HG02885 (cell line): ENCODE data around the gene CDON.

Experiments used
- ATAC-seq: cut with Tn5 transposase; IDR thresholded peaks from one replicate; pipeline ENCODE4 v1.9.1; 2021; ENCODE audit warnings: mild to moderate bottlenecking; ENCODE audit not compliant: unreplicated experiment, poor library complexity

The CDON gene

DNA sequence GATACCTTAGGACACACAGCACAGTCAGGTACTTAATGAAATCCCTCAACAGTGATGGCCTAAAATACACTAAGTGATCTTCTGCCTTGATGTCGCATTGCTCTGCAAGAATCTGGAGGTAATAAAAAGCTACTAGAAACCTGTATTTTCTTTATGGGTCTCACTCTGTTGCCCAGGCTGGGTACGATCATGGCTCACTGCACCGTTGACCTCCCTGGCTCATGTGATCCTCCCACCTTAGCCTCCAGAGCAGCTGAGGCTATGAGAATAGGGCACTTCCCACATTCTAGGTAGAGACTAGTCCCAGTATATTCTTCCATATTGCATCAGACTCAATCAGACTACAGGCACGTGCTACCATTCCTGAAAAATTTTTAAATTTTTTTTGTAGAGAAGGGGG, 95.2 kb downstream of the CDON start:
- ATAC-seq = no peak

DNA sequence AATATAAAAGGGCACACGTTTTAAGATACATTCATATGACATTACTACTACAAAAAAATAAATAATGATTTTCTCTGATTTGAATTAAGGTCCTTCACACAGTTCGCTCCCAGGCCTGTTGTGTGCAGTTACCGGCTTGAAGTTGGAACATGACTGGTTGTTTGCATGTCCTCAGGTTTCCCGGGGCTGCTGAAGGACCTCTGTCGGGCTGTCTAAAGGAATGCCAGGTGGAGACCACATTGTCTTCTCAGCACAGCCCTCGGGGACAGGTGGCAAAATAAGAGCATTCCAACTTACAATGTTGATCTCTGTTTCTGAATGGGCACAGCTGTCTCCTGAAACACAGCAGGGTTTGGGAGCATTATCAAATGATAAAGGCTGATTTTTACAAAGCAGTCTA, 101.9 kb downstream of the CDON start:
- ATAC-seq = no peak

DNA sequence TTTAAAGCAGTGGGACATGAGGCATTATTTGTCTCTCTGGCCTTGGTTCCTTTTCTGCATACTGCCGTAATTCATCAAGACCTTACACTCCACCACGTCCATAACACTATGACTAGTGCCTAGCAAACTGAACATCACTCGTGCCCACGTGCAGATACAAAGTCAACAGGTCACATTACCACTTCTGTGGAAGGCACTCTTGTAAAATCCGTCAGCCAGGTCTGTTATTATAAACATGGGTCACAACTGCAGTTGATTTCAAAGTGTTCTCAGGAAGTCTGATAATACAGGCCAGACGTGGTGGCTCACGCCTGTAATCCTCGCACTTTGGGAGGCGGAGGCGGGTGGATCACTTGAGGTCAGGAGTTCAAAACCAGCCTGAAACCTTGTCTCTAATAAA, 102.7 kb downstream of the CDON start:
- no peak for ATAC-seq

DNA sequence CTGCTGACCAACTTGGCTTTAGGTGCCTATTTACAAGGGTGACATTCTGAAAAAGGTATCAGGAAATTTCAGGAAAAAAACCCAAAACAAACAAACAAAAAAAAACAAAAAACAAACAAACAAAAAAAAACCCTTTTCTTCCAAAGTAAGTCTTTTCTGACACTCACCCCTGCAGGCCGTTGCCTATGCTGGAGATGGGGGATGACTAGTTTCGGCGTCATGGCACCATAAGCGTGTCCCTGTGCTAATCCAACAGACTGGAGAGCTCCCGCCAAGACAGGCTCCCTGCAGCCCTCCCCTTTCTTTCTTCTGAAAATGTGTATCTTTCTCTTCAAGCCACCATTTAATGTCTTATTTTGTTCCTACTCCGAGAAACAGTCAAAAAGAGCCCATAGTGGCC, 103.2 kb downstream of the CDON start:
- no peak for ATAC-seq

DNA sequence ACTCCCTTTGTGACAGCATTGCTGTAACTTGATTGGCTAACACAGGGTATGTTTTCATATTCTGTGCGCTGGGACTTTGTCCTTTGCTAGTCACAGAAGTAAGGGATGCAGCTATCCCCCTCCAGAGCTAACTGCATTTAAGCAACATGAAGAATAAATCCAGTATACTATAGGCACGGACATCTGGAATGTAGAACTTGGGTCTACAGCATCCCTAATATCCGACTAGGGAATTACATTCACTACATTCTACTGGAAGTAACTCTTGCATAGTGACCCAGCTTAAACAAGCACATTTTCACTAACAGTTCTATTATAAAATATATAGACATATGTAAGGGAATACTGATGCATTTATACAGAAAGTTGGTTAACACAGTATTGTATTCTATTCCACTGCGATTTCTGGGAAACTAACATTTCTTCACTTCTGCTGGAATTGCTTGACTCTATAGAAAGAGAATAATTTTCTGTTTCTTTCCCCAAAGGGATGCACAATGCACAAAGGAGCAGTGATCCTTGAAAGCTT, 103.7 kb downstream of the CDON start:
- no peak for ATAC-seq

DNA sequence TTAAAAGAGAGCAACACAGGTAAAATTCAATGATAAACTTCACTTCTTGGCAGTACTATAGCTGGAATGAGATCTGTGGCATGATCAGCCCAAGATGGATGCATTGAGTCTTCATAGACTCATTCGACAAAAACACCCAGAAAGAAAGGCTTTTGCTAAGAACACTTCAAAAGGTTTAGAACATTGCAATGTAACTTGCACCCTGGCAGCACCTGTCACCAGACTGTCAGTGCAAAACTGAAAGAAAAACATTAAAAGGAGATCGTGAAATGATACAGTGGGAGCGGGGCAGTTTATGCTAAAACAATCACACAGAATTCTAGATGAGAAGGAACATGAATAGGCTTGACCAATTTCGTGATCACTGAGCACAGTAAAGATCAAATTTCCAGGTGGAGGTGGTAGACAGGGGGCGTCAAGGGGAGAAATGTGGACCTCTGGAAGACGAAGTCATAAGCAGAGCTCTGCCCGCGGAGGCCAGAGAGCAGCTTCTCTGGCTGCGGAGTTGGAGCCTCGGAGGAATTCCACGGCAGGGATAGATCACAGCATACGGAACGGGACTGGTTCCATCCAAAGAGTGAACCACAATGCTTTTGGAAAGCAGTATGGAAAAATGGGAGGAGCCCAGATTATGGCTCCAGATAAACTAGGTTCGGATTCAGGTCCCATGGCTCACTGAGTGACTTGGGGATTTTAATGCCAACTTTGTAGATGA, 104.9 kb downstream of the CDON start:
- ATAC-seq = no peak

DNA sequence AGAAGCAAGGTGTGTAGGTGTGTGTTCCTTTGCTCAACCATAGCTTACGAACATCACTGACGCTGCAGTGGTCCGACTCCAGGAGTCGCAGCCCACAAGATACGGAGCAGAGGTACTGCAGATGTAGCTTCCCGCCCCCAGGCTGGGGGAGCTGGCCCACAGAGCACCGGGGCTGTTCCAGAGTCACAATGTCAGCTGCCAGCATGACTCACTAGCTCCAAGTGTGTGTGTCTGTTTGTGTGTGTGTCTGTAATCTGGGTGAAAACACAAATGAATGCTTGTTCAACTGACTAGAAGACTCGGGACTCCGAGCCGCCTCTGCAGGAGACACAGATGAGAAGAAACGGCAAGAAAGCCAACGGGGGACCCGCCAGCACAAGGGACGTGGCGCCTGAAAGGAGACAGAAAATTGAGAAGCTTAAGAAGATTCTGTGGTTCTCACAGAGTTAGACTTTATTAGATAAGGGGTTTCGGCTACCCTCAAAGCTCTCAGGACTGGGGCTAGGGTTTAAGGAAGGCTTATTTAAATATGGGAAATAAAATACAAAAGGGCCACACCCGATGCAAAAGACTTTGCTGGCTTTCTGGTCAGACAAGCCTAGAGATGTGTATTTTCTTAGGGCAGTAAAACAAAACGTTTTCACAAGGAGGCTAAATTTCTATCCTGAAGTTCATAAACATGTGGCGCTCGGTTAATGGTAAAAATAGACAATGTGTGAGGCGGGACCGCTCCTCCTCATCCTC, 106.1 kb downstream of the CDON start:
- no peak for ATAC-seq

DNA sequence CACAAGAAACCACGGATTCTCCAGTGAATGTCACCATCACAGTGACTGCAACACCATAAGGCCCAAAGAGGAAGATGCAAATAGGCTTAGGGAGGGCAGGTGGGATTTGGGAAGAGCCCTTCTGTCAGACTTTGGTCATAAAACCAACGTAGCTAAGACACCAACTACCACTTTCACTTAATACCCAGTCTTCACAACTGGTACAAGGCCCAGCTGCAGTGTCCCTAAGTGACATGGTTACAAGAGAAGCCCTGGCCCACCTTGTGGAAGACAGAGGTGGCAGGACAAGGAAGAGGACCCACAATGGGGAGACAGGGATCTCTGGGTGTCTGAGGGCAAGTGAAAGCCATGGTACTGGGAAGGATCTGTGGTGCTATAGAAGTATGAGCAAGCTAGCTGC, 106.8 kb downstream of the CDON start:
- ATAC-seq = no peak

DNA sequence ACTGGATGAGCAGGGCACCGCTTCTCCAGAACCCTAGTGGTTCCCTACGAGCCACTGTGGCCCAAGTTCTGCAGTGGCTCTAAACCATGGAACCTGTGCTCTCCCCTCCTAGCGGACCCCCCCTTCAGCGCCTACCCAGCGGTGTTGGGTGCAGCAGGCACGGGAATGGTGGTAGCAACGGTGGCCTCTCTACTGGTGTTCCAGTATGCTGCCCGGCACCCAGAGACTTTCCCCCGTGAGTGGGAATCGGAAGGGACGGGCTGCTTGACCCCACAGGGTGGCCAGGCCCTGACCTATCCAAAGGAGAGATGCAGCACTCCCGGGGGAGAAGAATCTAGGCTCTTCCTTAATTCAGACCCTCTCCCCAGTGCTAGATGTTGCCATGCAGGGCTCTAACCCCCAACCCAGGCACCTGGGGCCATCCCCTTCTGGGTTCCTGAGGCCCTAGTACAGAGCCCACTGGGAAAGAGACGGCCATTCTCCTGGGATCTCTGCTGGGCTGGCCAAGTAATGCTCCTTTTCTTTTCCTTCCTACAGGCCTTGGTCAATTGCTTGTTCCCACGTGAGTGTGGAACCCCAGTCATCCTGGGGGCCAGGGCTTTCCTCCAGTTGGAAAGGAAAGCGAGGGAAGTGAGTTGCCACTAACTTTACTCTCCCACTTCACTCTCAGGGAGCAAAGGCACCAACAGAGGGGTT, 107.6 kb downstream of the CDON start:
- no peak for ATAC-seq

DNA sequence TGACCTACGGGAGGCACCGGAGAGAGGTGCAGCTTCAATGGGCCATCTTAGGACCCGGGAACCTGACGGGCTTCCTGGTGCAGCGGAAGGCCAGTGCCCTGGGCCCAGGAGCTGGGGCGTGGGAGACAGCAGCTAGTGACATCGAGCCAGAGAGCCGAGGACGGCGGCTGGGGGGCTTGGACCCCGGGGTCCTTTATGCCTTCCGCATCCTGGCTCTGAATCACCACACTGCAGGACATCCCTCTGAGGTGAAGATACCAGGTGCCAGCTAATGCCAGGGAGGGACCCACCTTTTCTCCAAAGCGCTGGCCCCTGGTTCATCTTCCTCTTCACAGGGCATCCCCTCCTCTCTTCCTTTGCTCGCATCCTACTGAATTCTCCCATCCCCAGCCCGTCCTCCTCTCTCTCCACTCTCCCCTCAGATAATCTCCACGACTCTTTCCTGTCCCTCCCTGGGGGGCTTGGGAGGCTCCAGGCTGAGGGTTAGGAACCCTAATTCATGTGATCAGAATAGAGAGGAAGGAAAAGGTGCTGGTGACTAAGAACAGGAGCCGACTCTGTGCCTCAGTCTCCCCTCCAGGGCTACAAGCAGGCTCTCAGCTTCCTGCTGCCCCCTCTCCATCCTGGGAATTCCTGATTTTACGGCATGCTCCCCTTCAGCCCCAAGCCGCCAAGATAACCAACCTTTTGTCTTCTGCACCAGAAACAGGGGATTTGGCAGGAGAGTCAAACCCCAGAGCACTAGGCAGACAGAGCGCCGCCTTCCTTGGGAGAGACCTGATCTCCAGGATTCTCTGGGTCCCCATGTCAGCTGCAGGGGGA, 108.3 kb downstream of the CDON start:
- no peak for ATAC-seq

DNA sequence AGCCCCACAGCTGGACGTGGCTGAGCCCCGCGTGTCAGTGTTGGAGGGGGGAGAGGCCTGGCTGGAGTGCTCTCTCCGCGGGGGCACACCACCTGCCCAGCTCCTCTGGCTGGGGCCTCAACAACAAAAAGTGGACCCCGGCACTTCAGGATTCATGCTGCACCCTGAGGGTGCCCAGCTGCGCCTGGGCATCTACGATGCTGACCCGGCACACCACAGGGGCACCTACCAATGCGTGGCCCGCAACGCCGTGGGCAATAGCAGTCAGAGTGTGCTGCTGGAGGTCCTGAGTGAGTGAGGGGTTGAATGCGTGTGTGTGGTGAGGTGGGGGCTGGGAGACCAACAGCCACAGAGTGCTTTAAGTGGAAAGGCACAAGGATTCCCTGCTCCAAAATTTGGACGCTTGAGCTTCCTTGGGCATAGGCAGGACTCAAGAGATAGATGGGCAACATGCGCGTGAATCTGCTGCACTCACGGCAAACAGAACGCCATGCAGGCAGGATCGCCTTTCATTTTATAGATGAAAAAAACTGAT, 109.2 kb downstream of the CDON start:
- no peak for ATAC-seq

DNA sequence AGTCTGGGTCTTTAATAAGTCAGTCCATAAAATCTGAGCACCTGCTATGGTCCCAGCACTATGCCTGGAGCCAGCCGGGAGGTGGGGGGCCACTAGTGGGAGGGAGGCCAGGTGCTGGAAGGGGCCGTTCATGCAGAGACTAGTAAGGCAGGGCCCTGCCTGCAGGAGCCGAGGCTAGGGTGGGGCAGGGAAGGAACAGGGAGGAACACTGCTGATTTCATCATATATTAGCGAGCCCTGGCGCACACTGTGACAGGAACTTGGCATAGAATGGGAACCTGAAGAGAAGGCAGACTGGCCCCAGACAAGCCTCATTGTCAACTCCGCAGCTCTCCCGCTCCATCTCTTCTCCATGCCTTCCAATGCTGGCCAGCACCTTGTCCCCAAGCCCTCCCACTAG, 109.7 kb downstream of the CDON start:
- no peak for ATAC-seq

DNA sequence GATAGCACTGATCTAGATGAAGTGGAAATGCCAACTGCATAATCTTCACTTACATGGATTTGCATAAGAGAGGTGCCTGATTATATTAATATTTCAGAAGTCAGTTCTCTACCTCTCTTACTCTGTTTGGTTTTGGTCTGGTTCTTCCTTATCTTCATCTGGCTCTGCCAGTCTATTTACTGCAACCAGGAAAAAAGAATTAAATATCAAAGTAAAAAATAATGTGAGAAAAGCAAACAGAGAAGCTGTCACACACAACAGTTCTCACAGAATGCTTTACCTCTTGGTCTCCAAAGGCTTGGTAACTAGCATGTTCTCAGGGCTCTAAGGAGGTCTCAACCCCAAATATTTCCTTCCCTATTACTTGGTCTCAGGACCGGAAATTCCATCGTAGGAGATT, 110.1 kb downstream of the CDON start:
- ATAC-seq = no peak

DNA sequence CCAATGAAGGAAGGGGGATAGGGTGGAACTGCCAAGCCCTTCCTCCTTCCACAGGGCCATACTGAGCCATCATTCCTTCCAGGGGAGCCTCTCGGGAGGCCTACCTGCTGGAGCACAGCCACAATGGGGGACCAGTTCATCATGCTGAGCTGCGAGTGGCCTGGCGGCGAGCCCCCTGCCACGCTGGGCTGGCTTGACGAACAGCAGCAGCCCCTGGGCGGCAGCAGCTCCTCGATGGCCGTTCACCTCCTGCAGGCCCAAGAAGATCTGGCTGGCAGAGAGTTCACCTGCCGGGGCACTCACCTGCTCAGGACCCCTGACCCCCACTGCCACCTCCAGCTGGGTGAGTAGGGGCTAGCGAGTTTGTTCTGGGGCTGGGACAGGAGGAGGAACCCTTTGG, 110.9 kb downstream of the CDON start:
- no peak for ATAC-seq

DNA sequence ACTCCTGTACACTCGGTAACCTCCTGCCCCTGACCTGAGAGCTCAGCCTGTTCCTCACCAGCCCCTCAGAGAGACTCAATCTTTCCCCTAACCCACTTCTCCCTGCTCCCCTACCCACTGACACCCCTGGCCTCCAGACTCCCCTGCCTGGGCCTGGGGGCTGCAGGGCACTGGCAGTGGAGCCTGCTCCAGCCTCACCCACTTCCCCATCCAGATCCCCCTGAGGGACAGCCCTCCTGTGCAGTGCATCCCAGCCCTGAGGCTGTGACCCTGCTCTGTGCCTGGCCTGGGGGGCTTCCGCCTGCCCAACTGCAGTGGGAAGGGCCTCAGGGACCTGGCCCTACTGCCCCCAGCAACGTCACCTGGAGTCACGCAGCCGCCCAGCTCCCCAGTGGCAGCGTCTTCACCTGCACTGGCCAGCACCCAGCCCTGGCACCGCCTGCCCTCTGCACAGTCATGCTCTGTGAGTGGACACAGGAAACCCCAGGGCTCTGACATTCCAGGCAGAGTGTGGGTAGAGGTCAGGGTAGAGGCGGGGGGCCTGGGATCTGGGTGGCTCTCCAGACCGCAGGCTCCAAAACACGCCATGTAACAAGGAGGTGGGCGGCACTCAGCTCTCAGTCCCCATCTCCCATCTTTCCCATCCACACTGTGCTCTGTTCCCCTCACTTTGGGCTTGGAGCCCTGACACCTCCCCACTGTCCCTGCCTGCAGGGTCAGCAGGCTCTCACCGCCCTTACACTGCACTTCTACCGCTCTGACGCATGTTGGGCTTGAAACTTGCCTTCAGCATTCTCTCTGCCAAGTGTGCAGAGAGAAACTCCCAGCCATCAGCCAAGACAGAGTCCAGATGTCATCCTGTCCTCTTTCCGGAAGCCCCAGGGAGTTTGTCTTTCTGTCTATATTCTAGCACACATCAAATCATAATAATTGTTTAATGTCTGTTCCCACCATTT, 111.7 kb downstream of the CDON start:
- ATAC-seq = no peak

DNA sequence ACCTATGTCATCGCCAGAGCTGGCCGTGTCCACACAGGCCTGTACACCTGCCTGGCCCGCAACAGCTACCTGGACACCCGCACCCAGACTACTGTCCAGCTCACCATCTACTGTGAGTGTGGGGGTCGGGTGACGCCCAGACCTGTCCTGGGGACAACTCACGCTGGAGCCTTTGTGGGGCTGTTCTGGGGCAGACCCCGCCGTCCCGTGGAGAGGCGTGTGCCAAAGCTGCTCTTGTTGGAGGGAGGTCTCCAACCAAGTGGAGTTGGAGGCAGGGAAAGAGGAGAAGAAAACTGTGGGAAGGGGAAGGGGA, 112.5 kb downstream of the CDON start:
- no peak for ATAC-seq

DNA sequence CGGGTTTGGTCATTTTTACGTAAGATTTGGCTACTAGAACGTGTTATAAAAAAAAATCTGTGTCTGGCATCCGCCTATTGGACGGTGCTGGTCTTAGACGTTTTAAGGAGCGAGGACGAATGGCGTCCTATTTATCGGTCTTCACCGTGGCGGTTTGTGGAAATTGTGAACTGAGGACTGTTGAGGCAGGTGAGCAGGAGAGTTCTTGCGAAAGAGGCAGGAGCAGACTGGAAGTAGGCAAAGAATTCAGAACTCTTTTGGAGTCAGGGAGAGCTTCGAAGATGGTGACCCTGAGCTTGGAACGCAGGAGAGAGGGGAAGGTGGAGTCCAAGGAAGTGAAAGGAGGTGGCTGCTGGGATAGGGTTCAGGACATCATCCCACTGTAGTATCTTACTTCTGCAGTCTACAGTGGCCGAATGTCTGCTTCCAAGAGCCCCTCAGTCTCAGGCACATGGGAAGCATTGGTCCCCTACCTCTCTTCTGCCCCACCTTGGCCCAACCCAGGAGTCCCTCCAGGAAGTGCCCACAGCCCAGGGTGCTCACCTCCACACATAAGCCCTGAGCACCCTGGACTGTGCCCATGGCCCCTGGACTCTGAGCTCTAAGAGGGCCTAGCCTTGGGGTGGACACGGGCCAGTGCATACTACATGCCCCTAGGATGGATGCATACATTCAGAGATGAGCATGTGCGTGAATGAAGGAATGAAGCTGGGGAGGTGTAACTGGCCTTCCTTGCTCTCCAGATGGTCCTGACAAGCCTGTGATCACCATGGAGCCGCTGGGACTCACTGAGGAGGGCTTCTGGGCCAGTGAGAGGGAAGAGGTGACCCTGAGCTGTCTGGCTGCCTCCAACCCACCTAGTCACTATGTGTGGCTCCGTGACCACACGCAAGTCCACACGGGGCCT, 113.1 kb downstream of the CDON start:
- no peak for ATAC-seq
